ENCODE measurements around the gene HRH3.

HRH3 gene

GRCh38 chr20:62238569-62239277, 18.6 kb upstream of the HRH3 start:
- H3K27ac ChIP-seq (ENCODE audit: low read depth, low read length): no peak overlapping the region

GRCh38 chr20:62237801-62238568, 17.9 kb upstream of the HRH3 start, which contains the start of gene OSBPL2:
Gene OSBPL2 (plus strand): TSS chr20:62238521. CDS start chr20:62256185, 17,664 bp downstream.
- no peaks in the 10 kb centered on the region for H3F3A ChIP-seq (ENCODE audit: insufficient read depth)
- H3K9ac ChIP-seq (ENCODE audit: low read length): peak within 1 kb of the TSS; percentile 65
- peak within 1 kb of the TSS; percentile 62 for H2AFZ ChIP-seq (ENCODE audit: low read depth, low read length, severe bottlenecking)
- H3K9me3 ChIP-seq (ENCODE audit: insufficient read depth, low read length): no peaks in the 10 kb centered on the region
- H3K4me3 ChIP-seq (ENCODE audit: insufficient read depth, low read length, poor library complexity, severe bottlenecking): peak within 1 kb of the TSS; percentile 81
- H3K27me3 ChIP-seq (ENCODE audit: low read length): no peaks in the 10 kb centered on the region
- peaks cover 5% of the 10 kb centered on the region; the same call in 1 of the 2 replicates for H3K79me2 ChIP-seq (ENCODE audit: insufficient read depth, low read length)
- H4K20me1 ChIP-seq (ENCODE audit: low read depth, low read length): 0 out of 2 replicates have a peak, but pooled peaks cover 4% of the 10 kb centered on the region
- H3K4me2 ChIP-seq (ENCODE audit: low read depth, low read length, poor library complexity, severe bottlenecking): peak within 1 kb of the TSS; percentile 88
- H3K36me3 ChIP-seq (ENCODE audit: low read length): no peaks in the 10 kb centered on the region
- no peak for TF ChIP-seq EZH2phosphoT487 (conservative IDR thresholded peaks at IDR 0.05; ENCODE audit: low read length)
- TF ChIP-seq, protein P1, sequence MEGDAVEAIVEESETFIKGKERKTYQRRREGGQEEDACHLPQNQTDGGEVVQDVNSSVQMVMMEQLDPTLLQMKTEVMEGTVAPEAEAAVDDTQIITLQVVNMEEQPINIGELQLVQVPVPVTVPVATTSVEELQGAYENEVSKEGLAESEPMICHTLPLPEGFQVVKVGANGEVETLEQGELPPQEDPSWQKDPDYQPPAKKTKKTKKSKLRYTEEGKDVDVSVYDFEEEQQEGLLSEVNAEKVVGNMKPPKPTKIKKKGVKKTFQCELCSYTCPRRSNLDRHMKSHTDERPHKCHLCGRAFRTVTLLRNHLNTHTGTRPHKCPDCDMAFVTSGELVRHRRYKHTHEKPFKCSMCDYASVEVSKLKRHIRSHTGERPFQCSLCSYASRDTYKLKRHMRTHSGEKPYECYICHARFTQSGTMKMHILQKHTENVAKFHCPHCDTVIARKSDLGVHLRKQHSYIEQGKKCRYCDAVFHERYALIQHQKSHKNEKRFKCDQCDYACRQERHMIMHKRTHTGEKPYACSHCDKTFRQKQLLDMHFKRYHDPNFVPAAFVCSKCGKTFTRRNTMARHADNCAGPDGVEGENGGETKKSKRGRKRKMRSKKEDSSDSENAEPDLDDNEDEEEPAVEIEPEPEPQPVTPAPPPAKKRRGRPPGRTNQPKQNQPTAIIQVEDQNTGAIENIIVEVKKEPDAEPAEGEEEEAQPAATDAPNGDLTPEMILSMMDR (IDR thresholded peaks at IDR 0.05; ENCODE audit: insufficient read depth, low read length, poor library complexity, severe bottlenecking): no peak
- H3K27ac ChIP-seq (ENCODE audit: low read depth, low read length): no peak within 1 kb of the TSS
- no peaks in the 10 kb centered on the region for H3K9me2 ChIP-seq (replicated peaks; ENCODE audit: insufficient read depth, low read length)

More at GRCh38 chr20:62238569-62239277, 18.6 kb upstream of the HRH3 start:
- H3K36me3 ChIP-seq (ENCODE audit: low read length): no peaks in the 10 kb centered on the region
- no peak overlapping the region for H2AFZ ChIP-seq (ENCODE audit: low read depth, low read length, severe bottlenecking)
- no peaks in the 10 kb centered on the region for H3K27me3 ChIP-seq (ENCODE audit: low read length)
- no peaks in the 10 kb centered on the region for H3K9me3 ChIP-seq (ENCODE audit: insufficient read depth, low read length)
- H3K4me2 ChIP-seq (ENCODE audit: low read depth, low read length, poor library complexity, severe bottlenecking): peak overlapping the region; percentile 88
- H4K20me1 ChIP-seq (ENCODE audit: low read depth, low read length): 0 out of 2 replicates have a peak, but pooled peaks cover 4% of the 10 kb centered on the region
- peaks cover 5% of the 10 kb centered on the region; the same call in 1 of the 2 replicates for H3K79me2 ChIP-seq (ENCODE audit: insufficient read depth, low read length)
- no peaks in the 10 kb centered on the region for H3K9me2 ChIP-seq (replicated peaks; ENCODE audit: insufficient read depth, low read length)
- peak overlapping the region; percentile 81 for H3K4me3 ChIP-seq (ENCODE audit: insufficient read depth, low read length, poor library complexity, severe bottlenecking)
- peak overlapping the region; percentile 65 for H3K9ac ChIP-seq (ENCODE audit: low read length)
- no peaks in the 10 kb centered on the region for H3F3A ChIP-seq (ENCODE audit: insufficient read depth)
- TF ChIP-seq EZH2phosphoT487 (conservative IDR thresholded peaks at IDR 0.05; ENCODE audit: low read length): no peak
- TF ChIP-seq, protein P1 (IDR thresholded peaks at IDR 0.05; ENCODE audit: insufficient read depth, low read length, poor library complexity, severe bottlenecking): no peak

DNA sequence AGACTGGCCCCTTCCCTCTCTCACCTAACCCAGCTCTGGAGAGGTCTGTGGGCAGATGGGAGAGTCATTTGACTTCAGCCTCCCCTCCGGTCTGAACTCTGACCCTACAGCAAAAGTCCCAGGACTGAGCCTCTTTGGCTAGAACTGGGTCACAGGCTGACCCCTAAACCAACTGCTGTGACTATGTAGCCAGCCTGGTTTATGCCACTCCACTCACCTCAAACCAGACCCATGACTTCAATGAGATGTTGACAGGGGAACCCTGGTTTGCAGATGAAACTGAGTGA, 17.4 kb upstream of the HRH3 start:
- no peaks in the 10 kb centered on the region for H3K27me3 ChIP-seq (ENCODE audit: low read length)
- no peak for TF ChIP-seq EZH2phosphoT487 (conservative IDR thresholded peaks at IDR 0.05; ENCODE audit: low read length)
- TF ChIP-seq, protein P1 (IDR thresholded peaks at IDR 0.05; ENCODE audit: insufficient read depth, low read length, poor library complexity, severe bottlenecking): no peak
- peaks cover 5% of the 10 kb centered on the region; the same call in 1 of the 2 replicates for H3K79me2 ChIP-seq (ENCODE audit: insufficient read depth, low read length)
- H4K20me1 ChIP-seq (ENCODE audit: low read depth, low read length): 0 out of 2 replicates have a peak, but pooled peaks cover 4% of the 10 kb centered on the region
- H2AFZ ChIP-seq (ENCODE audit: low read depth, low read length, severe bottlenecking): peak overlapping the region; percentile 62
- H3K27ac ChIP-seq (ENCODE audit: low read depth, low read length): no peak overlapping the region
- H3K9ac ChIP-seq (ENCODE audit: low read length): peak overlapping the region; percentile 4; the same call in 1 of the 2 replicates
- H3K36me3 ChIP-seq (ENCODE audit: low read length): no peaks in the 10 kb centered on the region
- no peaks in the 10 kb centered on the region for H3F3A ChIP-seq (ENCODE audit: insufficient read depth)
- peak overlapping the region; percentile 59 for H3K4me2 ChIP-seq (ENCODE audit: low read depth, low read length, poor library complexity, severe bottlenecking)
- H3K9me2 ChIP-seq (replicated peaks; ENCODE audit: insufficient read depth, low read length): no peaks in the 10 kb centered on the region
- H3K9me3 ChIP-seq (ENCODE audit: insufficient read depth, low read length): no peaks in the 10 kb centered on the region
- no peak overlapping the region for H3K4me3 ChIP-seq (ENCODE audit: insufficient read depth, low read length, poor library complexity, severe bottlenecking)

Data from SU-DHL-6 (cell line).